B cell (primary cell): Measurements from ENCODE around the gene ABL1. TPM values are rescaled to one million over a fixed set of nuclear protein-coding genes. Genes with fewer than 3 reads are reported as not detected.
A peak's percentile ranks its signal among the peaks of the same experiment; 100 is the strongest.

ENCODE experiments used
- ATAC-seq: fragments of 200-7000 bp; cut with Tn5 transposase; one replicate; pipeline ENCODE4 v1.10.0; 2021; ENCODE audit warnings: low read depth, mild to moderate bottlenecking, moderate number of reproducible peaks, moderate library complexity
- CTCF ChIA-PET: fragments of 350-600 bp; sonication (Branson Sonifier 250); formaldehyde crosslinking; loops from one replicate; lab custom pipeline; 2021; ENCODE audit warnings: antibody characterized with exemption, inconsistent platforms; lab: Charles Lee
- POLR2A ChIA-PET: fragments of 350-600 bp; sonication (Branson Sonifier 250); formaldehyde crosslinking; loops from one replicate; lab custom pipeline; 2021; ENCODE audit warnings: antibody characterized with exemption; lab: Charles Lee
- DNase-seq: peaks from one replicate; pipeline ENCODE4 v3.0.0; 2013
- H2AFZ ChIP-seq: 2 replicates; pipeline ENCODE4 v1.6.1; 2012; ENCODE audit warnings: mild to moderate bottlenecking, low read depth, low read length; ENCODE audit not compliant: insufficient read depth, poor library complexity, severe bottlenecking
- H3K27ac ChIP-seq, 2 donors: 1 replicate in 1 of 2; 2 replicates in 1 of 2; pipeline ENCODE4 v1.5.1; 2012 to 2013; ENCODE audit warnings: low read length in 2 of 2, mild to moderate bottlenecking in 2 of 2, moderate library complexity in 1 of 2
- H3K27me3 ChIP-seq, 4 experiments: fragments of 200-600 bp in 1 of 4; sonication (generic) in 1 of 4; replicated peaks in 1 of 4; 1 replicate in 2 of 4; 2 replicates in 2 of 4; pipeline versions ENCODE4 v1.6.1 to v1.7.0; 2013 to 2016; ENCODE audit warnings: low read length in 3 of 4, mild to moderate bottlenecking in 2 of 4, mixed read lengths in 1 of 4, moderate library complexity in 1 of 4; ENCODE audit not compliant: insufficient read depth in 4 of 4, control insufficient read depth in 3 of 4; ENCODE audit errors: control extremely low read depth in 1 of 4
- H3K36me3 ChIP-seq, 2 experiments: replicated peaks in 1 of 2; 1 replicate in 1 of 2; 2 replicates in 1 of 2; pipeline versions ENCODE4 v1.6.1 to v1.7.1; 2013; ENCODE audit warnings: low read length in 1 of 2; ENCODE audit not compliant: insufficient read depth in 2 of 2, control insufficient read depth in 1 of 2; ENCODE audit errors: control extremely low read depth in 1 of 2, extremely low read depth in 1 of 2
- H3K4me1 ChIP-seq, 2 donors: fragments of 200-600 bp in 1 of 2; sonication (generic) in 1 of 2; 1 replicate in 1 of 2; 2 replicates in 1 of 2; pipeline versions ENCODE4 v1.5.1 to v1.6.1; 2013 to 2017; ENCODE audit warnings: low read length in 2 of 2; ENCODE audit not compliant: control insufficient read depth in 2 of 2, insufficient read depth in 2 of 2
- H3K4me2 ChIP-seq: replicated peaks from 2 replicates; pipeline ENCODE3; 2012; ENCODE audit warnings: mild to moderate bottlenecking, low read depth, low read length; ENCODE audit not compliant: poor library complexity, severe bottlenecking
- H3K4me3 ChIP-seq, 5 experiments: fragments of 200-600 bp in 1 of 5; sonication (generic) in 1 of 5; 1 replicate in 3 of 5; 2 replicates in 2 of 5; pipeline versions ENCODE4 v1.5.1 to v1.7.0; 2011 to 2016; ENCODE audit warnings: low read length in 4 of 5, mild to moderate bottlenecking in 4 of 5, low read depth in 2 of 5, control low read depth in 1 of 5, moderate library complexity in 1 of 5; ENCODE audit not compliant: insufficient read depth in 1 of 5; ENCODE audit errors: control extremely low read depth in 1 of 5, extremely low read depth in 1 of 5
- H3K79me2 ChIP-seq: fragments of 200-600 bp; sonication (generic); one replicate; pipeline ENCODE4 v1.6.0; 2016; ENCODE audit warnings: low read length; ENCODE audit not compliant: control insufficient read depth, insufficient read depth
- H3K9ac ChIP-seq: fragments of 200-600 bp; sonication (generic); 2 replicates; pipeline ENCODE4 v1.6.1; 2017; ENCODE audit warnings: mild to moderate bottlenecking, low read length, moderate library complexity
- H3K9me3 ChIP-seq, 3 donors: one replicate each; pipeline versions ENCODE4 v1.6.1 to v1.7.1; 2013; ENCODE audit warnings: low read length in 2 of 3; ENCODE audit not compliant: control insufficient read depth in 2 of 3, insufficient read depth in 1 of 3; ENCODE audit errors: control extremely low read depth in 1 of 3
- H4K20me1 ChIP-seq: 2 replicates; pipeline ENCODE4 v1.6.0; 2012; ENCODE audit warnings: mild to moderate bottlenecking, low read length; ENCODE audit not compliant: insufficient read depth, control insufficient read depth, poor library complexity, severe bottlenecking
- H3K27ac Mint-ChIP-seq: one replicate; pipeline ENCODE4 v1.8.0; 2021; ENCODE audit warnings: mixed read lengths
- H3K27me3 Mint-ChIP-seq: one replicate; pipeline ENCODE4 v1.8.0; 2021; ENCODE audit warnings: mixed read lengths
- H3K4me1 Mint-ChIP-seq: one replicate; pipeline ENCODE4 v1.8.0; 2021; ENCODE audit warnings: mixed read lengths
- H3K4me3 Mint-ChIP-seq: one replicate; pipeline ENCODE4 v1.8.0; 2021; ENCODE audit warnings: mixed read lengths
- H3K9me3 Mint-ChIP-seq: one replicate; pipeline ENCODE4 v1.8.0; 2022; ENCODE audit warnings: mixed read lengths; ENCODE audit not compliant: insufficient read depth
- EZH2 ChIP-seq: IDR thresholded peaks from 2 replicates; pipeline ENCODE4 v1.6.1; 2012; ENCODE audit warnings: borderline replicate concordance, low read depth, mild to moderate bottlenecking, moderate library complexity, low read length; ENCODE audit not compliant: insufficient read depth, poor library complexity, severe bottlenecking
- WGBS: methylation state at CpG from one replicate; pipeline ENCODE4 v1.1.5; 2013; ENCODE audit warnings: missing lambda C conversion rate; ENCODE audit not compliant: insufficient coverage; 5-methylcytosine and 5-hydroxymethylcytosine counted together
- intact Hi-C: fragments of 100-400 bp; cut with micrococcal nuclease; formaldehyde crosslinking; loops from one replicate; pipeline ENCODE4 v1.10.0; 2022
- polyA plus RNA-seq: library from polyadenylated mRNA; depleted of rRNA; stranded (reverse); fragments of >200 nt; gene quantifications from 2 replicates; pipeline ENCODE4 v1.2.3, GENCODE V29; 2012
- total RNA-seq, 2 donors: library from RNA; stranded (reverse); fragments of 120-200 nt in 1 of 2; gene quantifications; 1 replicate in 1 of 2; 2 replicates in 1 of 2; pipeline versions ENCODE4 v1.2.3 to v1.2.4, GENCODE V29; 2013 to 2022
- TF ChIP-seq, protein P1 (sequence below): fragments of 200-600 bp; IDR thresholded peaks from one replicate; pipeline ENCODE4 v1.8.0; 2022; ENCODE audit warnings: antibody characterized with exemption, mild to moderate bottlenecking

ABL1 gene
- total and polyA plus RNA-seq, 2 donors (not counting 1 experiment from before 2014, with no cell fraction given), result 11.9 to 46.0 TPM

DNA sequence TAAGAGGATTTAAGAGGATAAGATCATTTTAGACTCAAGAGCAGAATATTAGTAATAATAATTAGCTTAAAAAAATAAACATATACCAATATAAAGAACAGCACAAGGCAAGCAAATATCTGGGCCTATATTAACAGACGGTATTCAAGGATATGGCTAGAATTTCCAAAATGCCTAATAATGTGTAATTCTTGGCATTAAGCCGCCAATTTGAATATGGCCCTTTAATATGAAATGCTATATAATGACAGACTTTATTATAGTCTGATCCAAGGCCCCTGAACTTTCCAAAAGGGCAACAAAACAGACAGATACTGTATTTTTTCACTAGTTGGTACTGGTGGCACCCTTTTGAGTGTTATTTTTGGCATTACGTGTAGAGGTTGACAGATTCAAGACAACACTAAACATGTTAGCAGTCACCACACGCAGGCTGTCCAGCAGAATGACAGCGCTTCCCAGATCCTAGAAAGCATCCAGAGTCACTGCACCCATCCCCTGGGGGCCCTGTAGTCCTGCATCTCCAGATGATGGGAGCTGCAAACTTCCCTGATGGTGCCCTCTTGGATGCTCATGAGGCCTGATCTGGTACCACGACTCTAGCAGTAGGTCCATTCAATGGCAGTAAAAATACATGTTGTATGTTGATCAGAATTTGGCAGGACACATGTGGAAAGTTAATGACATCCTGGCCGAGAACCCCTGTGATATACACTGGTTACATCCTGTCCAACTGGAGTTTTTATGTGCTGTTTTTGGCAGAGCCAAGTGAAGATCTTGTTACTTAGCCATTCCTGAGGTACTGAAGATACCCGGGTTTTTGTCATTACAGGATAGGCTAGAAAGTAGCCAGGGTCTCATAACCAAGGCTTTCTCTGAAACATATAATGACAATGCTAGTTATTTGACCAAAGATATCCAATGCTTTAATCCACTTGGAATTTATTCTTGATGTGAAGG lies 1.7 kb upstream of the ABL1 start:
- peak overlapping the region; percentile 98 for H3K4me3 Mint-ChIP-seq
- intact Hi-C loops, result no loop called here
- H3K27me3 Mint-ChIP-seq, result no peaks in the 10 kb centered on the region
- no peak overlapping the region for H3K27ac Mint-ChIP-seq
- H3K4me3 ChIP-seq, result no peak overlapping the region
- peaks cover 34% of the 10 kb centered on the region for H3K4me1 Mint-ChIP-seq
- H3K9ac ChIP-seq, result no peak overlapping the region
- H3K27ac ChIP-seq, result no peak overlapping the region
- TF ChIP-seq EZH2, result no peak
- TF ChIP-seq, protein P1, sequence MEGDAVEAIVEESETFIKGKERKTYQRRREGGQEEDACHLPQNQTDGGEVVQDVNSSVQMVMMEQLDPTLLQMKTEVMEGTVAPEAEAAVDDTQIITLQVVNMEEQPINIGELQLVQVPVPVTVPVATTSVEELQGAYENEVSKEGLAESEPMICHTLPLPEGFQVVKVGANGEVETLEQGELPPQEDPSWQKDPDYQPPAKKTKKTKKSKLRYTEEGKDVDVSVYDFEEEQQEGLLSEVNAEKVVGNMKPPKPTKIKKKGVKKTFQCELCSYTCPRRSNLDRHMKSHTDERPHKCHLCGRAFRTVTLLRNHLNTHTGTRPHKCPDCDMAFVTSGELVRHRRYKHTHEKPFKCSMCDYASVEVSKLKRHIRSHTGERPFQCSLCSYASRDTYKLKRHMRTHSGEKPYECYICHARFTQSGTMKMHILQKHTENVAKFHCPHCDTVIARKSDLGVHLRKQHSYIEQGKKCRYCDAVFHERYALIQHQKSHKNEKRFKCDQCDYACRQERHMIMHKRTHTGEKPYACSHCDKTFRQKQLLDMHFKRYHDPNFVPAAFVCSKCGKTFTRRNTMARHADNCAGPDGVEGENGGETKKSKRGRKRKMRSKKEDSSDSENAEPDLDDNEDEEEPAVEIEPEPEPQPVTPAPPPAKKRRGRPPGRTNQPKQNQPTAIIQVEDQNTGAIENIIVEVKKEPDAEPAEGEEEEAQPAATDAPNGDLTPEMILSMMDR, result no peak
- DNase-seq, result no peak
- H3K4me1 ChIP-seq, result peaks cover 16 to 19% of the 10 kb centered on the region in 2 donors
- peak overlapping the region; percentile 86 for H3K4me2 ChIP-seq
- H3K27me3 ChIP-seq, result no peaks in the 10 kb centered on the region
- ATAC-seq, result no peak
- 100% methylated on average over 5 of the region's 8 CpGs for WGBS
- peaks cover 2 to 8% (median 4%) of the 10 kb centered on the region in 3 donors for H3K9me3 ChIP-seq
- POLR2A ChIA-PET, result no interaction called here
- no peak overlapping the region for H2AFZ ChIP-seq
- CTCF ChIA-PET, result interaction anchor here (1.0 to 1.5 kb wide), 3 partner anchors 9 to 213 kb away, joined by 3 to 4 read pairs (median 4); no protein-coding TSS in a partner anchor
- peaks cover 40% of the 10 kb centered on the region for H3K79me2 ChIP-seq
- no peaks in the 10 kb centered on the region for H3K36me3 ChIP-seq
- H3K9me3 Mint-ChIP-seq, result peaks cover 2% of the 10 kb centered on the region
- peaks cover 15% of the 10 kb centered on the region for H4K20me1 ChIP-seq
